Lung (tissue), 12 donors: ENCODE results near the gene PCGF5. TPM values are rescaled to one million over a fixed set of nuclear protein-coding genes. Genes with fewer than 3 reads are reported as not detected.
"Not testable (repeated sequence)": the region's sequence is repeated elsewhere in the genome, so short reads cannot be mapped to it uniquely, and the experiment has no call there.

Experiments
- ATAC-seq: fragments of 200-7000 bp; cut with Tn5 transposase; one replicate; pipeline ENCODE4 v1.9.1; 2020; ENCODE audit warnings: moderate number of reproducible peaks; ENCODE audit not compliant: insufficient read depth, low FRiP score
- DNase-seq, 3 donors: peaks; one replicate each; pipeline ENCODE4 v3.0.0-alpha.2; 2013 to 2017
- H3K27ac ChIP-seq, 2 donors: one replicate each; pipeline ENCODE4 v1.5.1; 2013; ENCODE audit warnings: mild to moderate bottlenecking in 2 of 2, moderate library complexity in 2 of 2, control low read depth in 1 of 2, inconsistent platforms in 1 of 2, low read depth in 1 of 2, low read length in 1 of 2
- H3K27me3 ChIP-seq, 3 donors: one replicate each; pipeline ENCODE4 v1.5.1; 2013; ENCODE audit warnings: low read length in 2 of 3; ENCODE audit not compliant: control insufficient read depth in 3 of 3, insufficient read depth in 3 of 3
- H3K36me3 ChIP-seq, 4 donors: one replicate each; pipeline ENCODE4 v1.5.1; 2013; ENCODE audit warnings: low read length in 4 of 4, mild to moderate bottlenecking in 1 of 4, moderate library complexity in 1 of 4; ENCODE audit not compliant: control insufficient read depth in 4 of 4, insufficient read depth in 4 of 4
- H3K4me1 ChIP-seq, 5 donors: one replicate each; pipeline ENCODE4 v1.5.1; 2013; ENCODE audit warnings: low read length in 5 of 5, mild to moderate bottlenecking in 2 of 5, moderate library complexity in 1 of 5; ENCODE audit not compliant: control insufficient read depth in 5 of 5, insufficient read depth in 5 of 5
- H3K4me3 ChIP-seq: one replicate; pipeline ENCODE4 v1.5.1; 2013; ENCODE audit warnings: mild to moderate bottlenecking, control low read depth, moderate library complexity
- H3K9ac ChIP-seq, 2 donors: one replicate each; pipeline ENCODE4 v1.5.1; 2013; ENCODE audit warnings: low read length in 2 of 2, control low read depth in 1 of 2; ENCODE audit not compliant: insufficient read depth in 1 of 2
- H3K9me3 ChIP-seq, 4 donors: one replicate each; pipeline ENCODE4 v1.5.1; 2013; ENCODE audit warnings: low read length in 3 of 4, mild to moderate bottlenecking in 1 of 4, moderate library complexity in 1 of 4; ENCODE audit not compliant: control insufficient read depth in 4 of 4, insufficient read depth in 3 of 4
- CTCF ChIP-seq: IDR thresholded peaks from 2 replicates; pipeline ENCODE4 v1.5.1; 2012; ENCODE audit warnings: mild to moderate bottlenecking; ENCODE audit errors: control extremely low read depth, extremely low read depth
- WGBS, 2 donors: extraction: QIAGEN DNeasy Blood & Tissue Kit; methylation state at CpG; one replicate each; pipeline ENCODE4 v1.1.7; 2013; 5-methylcytosine and 5-hydroxymethylcytosine counted together
- polyA plus RNA-seq, 2 donors: library from polyadenylated mRNA; stranded (reverse); fragments of 200-250 nt; gene quantifications; one replicate each; pipeline ENCODE4 v1.2.1, GENCODE V29; 2013
- total RNA-seq, 2 donors: library from RNA; depleted of rRNA in 1 of 2; stranded (reverse); fragments of >200 nt in 1 of 2; gene quantifications; one replicate each; pipeline ENCODE4 v1.2.1, GENCODE V29; 2014 to 2021
- donor health status: control.
- donor health status: control.
- donor health status: Bipolar disorder and iron deficiency.
- donor health status: healthy.
- donor health status: DM: yes; HTN: yes; CAD: no.

Gene PCGF5
- total and polyA plus RNA-seq, 4 donors, result 27.2 to 36.9 (median 32.6) TPM

- Histone ChIP-seq H3K27me3 (no peaks in the 10 kb centered on the region), H3K9me3 (peaks cover 0 to 6% (median 4%) of the 10 kb centered on the region in 4 donors), H3K9ac (no peak overlapping the region), H3K27ac (no peak overlapping the region), H3K4me3 (no peak overlapping the region), H3K4me1 (peaks cover 0 to 8% (median 0%) of the 10 kb centered on the region in 5 donors), H3K36me3 (peaks cover 5 to 37% (median 25%) of the 10 kb centered on the region in 4 donors)
- WGBS, 2 donors, result 96 to 98% methylated on average over 4 of the region's 4 CpGs
- ATAC-seq (no peak), DNase-seq (no peak)
- TF ChIP-seq CTCF, result no peak
These were observed 32.8 kb downstream of the PCGF5 start for GRCh38 chr10:91253300-91253699.

- DNase-seq, result no peak
- 90 to 91% methylated on average over 3 of the region's 3 CpGs for WGBS, 2 donors
- peaks cover 0 to 6% (median 4%) of the 10 kb centered on the region in 4 donors for H3K9me3 ChIP-seq
- peaks cover 0 to 2% (median 0%) of the 10 kb centered on the region in 5 donors for H3K4me1 ChIP-seq
- no peaks in the 10 kb centered on the region for H3K27me3 ChIP-seq
- H3K9ac ChIP-seq, result no peak overlapping the region
- TF ChIP-seq CTCF, result no peak
- no peak overlapping the region for H3K4me3 ChIP-seq
- H3K27ac ChIP-seq, result no peak overlapping the region
- H3K36me3 ChIP-seq, result peaks cover 7 to 41% (median 25%) of the 10 kb centered on the region in 4 donors
- no peak for ATAC-seq
These were observed 36.8 kb downstream of the PCGF5 start for GRCh38 chr10:91257310-91257709.

DNA sequence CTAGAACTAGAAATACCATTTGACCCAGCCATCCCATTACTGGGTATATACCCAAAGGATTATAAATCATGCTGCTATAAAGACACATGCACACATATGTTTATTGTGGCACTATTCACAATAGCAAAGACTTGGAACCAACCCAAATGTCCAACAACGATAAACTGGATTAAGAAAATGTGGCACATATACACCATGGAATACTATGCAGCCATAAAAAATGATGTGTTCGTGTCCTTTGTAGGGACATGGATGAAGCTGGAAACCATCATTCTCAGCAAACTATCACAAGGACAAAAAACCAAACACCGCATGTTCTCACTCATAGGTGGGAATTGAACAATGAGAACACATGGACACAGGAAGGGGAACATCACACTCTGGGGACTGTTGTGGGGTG is 40.0 kb downstream of the PCGF5 start:
- not testable (repeated sequence) for H3K9ac ChIP-seq, H3K27me3 ChIP-seq, DNase-seq, ATAC-seq, H3K9me3 ChIP-seq, H3K4me3 ChIP-seq, H3K4me1 ChIP-seq, H3K27ac ChIP-seq
- H3K36me3 ChIP-seq, result peaks cover 2 to 20% (median 5%) of the 10 kb centered on the region in 4 donors
- WGBS, 2 donors, result 90 to 93% methylated on average over 1 to 2 of the region's 3 CpGs

- no peak for TF ChIP-seq CTCF
- peaks cover 0 to 13% (median 2%) of the 10 kb centered on the region in 4 donors for H3K36me3 ChIP-seq
- no peak overlapping the region for H3K9ac ChIP-seq
- no peaks in the 10 kb centered on the region for H3K27me3 ChIP-seq
- H3K9me3 ChIP-seq, result no peaks in the 10 kb centered on the region
- ATAC-seq (no peak), DNase-seq (no peak)
- no peak overlapping the region for H3K27ac ChIP-seq
- no peak overlapping the region for H3K4me3 ChIP-seq
- no peaks in the 10 kb centered on the region for H3K4me1 ChIP-seq
- 91 to 98% methylated on average over 1 of the region's 1 CpG for WGBS, 2 donors
These were observed 51.4 kb downstream of the PCGF5 start for GRCh38 chr10:91271886-91272285.
